Thyroid gland (tissue), 4 donors: ENCODE data around the gene GALNT2. TPM values are rescaled to one million over a fixed set of nuclear protein-coding genes. Genes with fewer than 3 reads are reported as not detected.
A peak's percentile ranks its signal among the peaks of the same experiment; 100 is the strongest.

Experiments used
- DNase-seq, 2 donors: peaks; one replicate each; pipeline ENCODE4 v3.0.0-alpha.2; 2019
- H3K27ac ChIP-seq, 3 donors: fragments of 200-600 bp; sonication (generic); 1 replicate in 2 of 3; 2 replicates in 1 of 3; pipeline ENCODE4 v1.5.1; 2016 to 2019; ENCODE audit warnings: mild to moderate bottlenecking in 1 of 3, moderate library complexity in 1 of 3
- H3K27me3 ChIP-seq: fragments of 200-600 bp; sonication (generic); one replicate; pipeline ENCODE4 v1.5.1; 2019
- H3K36me3 ChIP-seq, 2 donors: fragments of 200-600 bp; sonication (generic); one replicate each; pipeline ENCODE4 v1.5.1; 2016 to 2019
- H3K4me1 ChIP-seq, 2 donors: fragments of 200-600 bp; sonication (generic); one replicate each; pipeline ENCODE4 v1.5.1; 2017 to 2019
- H3K4me3 ChIP-seq, 3 donors: fragments of 200-600 bp; sonication (generic); replicated peaks in 1 of 3; 1 replicate in 2 of 3; 2 replicates in 1 of 3; pipeline ENCODE4 v1.5.1; 2016; ENCODE audit warnings: mild to moderate bottlenecking in 1 of 3
- H3K9me3 ChIP-seq: fragments of 200-600 bp; sonication (generic); one replicate; pipeline ENCODE4 v1.5.1; 2017
- POLR2A ChIP-seq, 2 donors: fragments of 450-650 bp; IDR thresholded peaks; one replicate each; pipeline ENCODE4 v1.6.1; 2017; ENCODE audit warnings: antibody characterized with exemption in 2 of 2, mild to moderate bottlenecking in 2 of 2, moderate library complexity in 1 of 2
- WGBS, 2 donors: methylation state at CpG; one replicate each; pipeline ENCODE4 v1.1.5; 2017; 5-methylcytosine and 5-hydroxymethylcytosine counted together
- intact Hi-C: fragments of 100-400 bp; cut with DNase I; formaldehyde crosslinking; loops from one replicate; pipeline ENCODE4 v1.15.1; 2023
- total RNA-seq, 4 donors: library from RNA; depleted of rRNA; stranded (reverse); fragments of >200 nt; gene quantifications; one replicate each; pipeline ENCODE4 v1.2.3, GENCODE V29; 2016
- TF ChIP-seq, protein P1 (sequence below), 6 experiments: fragments of 200-600 bp in 3 of 6; fragments of 450-650 bp in 3 of 6; sonication (generic) in 3 of 6; IDR thresholded peaks; one replicate each; pipeline ENCODE4 v1.5.1; 2016 to 2019; ENCODE audit warnings: antibody characterized with exemption in 6 of 6, mild to moderate bottlenecking in 2 of 6, inconsistent platforms in 1 of 6, moderate library complexity in 1 of 6

GALNT2 gene
- total RNA-seq, 4 donors from 2014 or later, result 26.2 to 48.9 (median 42.3) TPM

DNA sequence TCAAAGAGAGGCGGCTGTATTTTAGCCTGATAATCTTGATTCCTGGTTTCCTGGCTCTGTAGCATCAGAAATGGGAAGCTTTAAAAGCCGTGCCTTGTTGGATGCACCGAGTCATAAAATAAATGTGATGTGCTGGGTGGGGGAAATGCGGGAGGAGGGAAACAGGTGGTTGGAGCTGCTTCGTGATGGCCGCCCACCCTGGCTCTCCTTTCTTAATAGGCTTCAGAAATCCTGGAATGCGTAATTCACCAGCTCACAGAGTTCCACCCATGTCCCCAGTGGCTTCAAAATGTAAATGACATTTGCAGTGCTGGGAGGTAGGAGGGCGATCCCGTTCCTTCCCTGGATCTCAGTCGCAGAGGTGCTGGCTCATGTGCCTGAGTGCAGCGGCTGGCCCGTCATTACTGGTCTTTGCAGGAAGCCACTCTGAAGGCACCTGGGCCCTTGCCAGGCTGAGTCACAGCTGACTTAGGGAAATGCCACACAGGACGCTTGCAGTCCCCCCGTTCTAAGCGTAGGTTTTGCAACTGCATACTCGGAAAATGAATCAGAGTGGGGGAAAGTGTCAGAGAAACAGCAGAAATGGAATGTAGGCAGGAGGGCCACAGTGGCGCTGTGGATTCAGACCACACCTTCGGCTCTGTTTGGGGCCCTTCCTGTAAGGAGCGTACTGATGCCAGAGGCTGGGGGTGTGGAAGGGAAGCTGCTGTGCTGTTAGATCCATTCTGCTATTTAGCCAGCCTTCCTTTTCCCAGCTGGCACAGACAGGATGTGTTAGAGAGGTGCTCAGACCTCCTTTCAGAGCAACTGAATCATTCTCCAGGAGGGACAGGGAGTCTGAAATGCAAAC is 37.6 kb downstream of the GALNT2 start:
- 16 to 19% methylated on average over 17 to 18 of the region's 19 CpGs for WGBS, 2 donors
- TF ChIP-seq POLR2A (IDR thresholded peaks at IDR 0.05), result peak in 1 of 2 donors; percentile 43
- TF ChIP-seq, protein P1, sequence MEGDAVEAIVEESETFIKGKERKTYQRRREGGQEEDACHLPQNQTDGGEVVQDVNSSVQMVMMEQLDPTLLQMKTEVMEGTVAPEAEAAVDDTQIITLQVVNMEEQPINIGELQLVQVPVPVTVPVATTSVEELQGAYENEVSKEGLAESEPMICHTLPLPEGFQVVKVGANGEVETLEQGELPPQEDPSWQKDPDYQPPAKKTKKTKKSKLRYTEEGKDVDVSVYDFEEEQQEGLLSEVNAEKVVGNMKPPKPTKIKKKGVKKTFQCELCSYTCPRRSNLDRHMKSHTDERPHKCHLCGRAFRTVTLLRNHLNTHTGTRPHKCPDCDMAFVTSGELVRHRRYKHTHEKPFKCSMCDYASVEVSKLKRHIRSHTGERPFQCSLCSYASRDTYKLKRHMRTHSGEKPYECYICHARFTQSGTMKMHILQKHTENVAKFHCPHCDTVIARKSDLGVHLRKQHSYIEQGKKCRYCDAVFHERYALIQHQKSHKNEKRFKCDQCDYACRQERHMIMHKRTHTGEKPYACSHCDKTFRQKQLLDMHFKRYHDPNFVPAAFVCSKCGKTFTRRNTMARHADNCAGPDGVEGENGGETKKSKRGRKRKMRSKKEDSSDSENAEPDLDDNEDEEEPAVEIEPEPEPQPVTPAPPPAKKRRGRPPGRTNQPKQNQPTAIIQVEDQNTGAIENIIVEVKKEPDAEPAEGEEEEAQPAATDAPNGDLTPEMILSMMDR (IDR thresholded peaks at IDR 0.05), result peak in 2 of 6 experiments; percentile 6 to 27
- peak; percentile 100 for DNase-seq
- H3K27ac ChIP-seq, result peak overlapping the region; percentile 68 to 94 (median 85)
- intact Hi-C loops, result no loop called here
- H3K27me3 ChIP-seq, result no peaks in the 10 kb centered on the region
- H3K36me3 ChIP-seq, result no peaks in the 10 kb centered on the region
- H3K4me1 ChIP-seq, result peaks cover 39 to 52% of the 10 kb centered on the region in 2 donors
- no peak overlapping the region for H3K4me3 ChIP-seq
- H3K9me3 ChIP-seq, result no peaks in the 10 kb centered on the region

DNA sequence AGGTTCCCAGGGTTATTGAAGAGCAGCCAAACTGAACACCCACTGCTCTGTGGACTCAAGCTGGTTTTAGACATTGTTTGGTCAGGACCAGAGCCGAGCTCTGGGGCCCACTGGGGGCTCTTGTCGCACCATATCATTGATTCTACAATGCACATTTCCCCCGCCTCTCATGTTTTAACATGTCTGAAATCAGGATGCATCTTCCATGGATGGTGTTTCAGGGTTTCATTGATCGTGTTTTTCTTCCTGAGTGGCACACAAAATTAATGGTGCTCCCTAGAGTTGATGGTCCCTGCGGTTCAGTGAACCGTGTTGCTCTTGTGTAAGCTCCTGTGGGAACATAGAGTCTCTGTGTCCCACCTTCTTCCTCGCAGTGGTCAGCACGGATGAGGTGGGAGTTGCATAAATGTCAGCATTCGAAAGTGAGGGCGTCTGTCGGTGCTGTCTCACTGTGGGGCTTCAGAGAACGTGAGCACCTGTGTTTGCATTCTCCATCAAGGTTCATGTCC is 38.3 kb downstream of the GALNT2 start:
- Histone ChIP-seq H3K27me3 (no peaks in the 10 kb centered on the region), H3K36me3 (no peaks in the 10 kb centered on the region), H3K9me3 (no peaks in the 10 kb centered on the region), H3K4me3 (no peak overlapping the region), H3K27ac (peak overlapping the region; percentile 68 to 94 (median 85)), H3K4me1 (peaks cover 39 to 52% of the 10 kb centered on the region in 2 donors)
- peak; percentile 56 to 59 for DNase-seq
- WGBS, 2 donors, result 43 to 51% methylated on average over 12 of the region's 12 CpGs
- TF ChIP-seq, protein P1 (IDR thresholded peaks at IDR 0.05), result no peak
- TF ChIP-seq POLR2A (IDR thresholded peaks at IDR 0.05), result no peak
- intact Hi-C loops, result no loop called here

DNA sequence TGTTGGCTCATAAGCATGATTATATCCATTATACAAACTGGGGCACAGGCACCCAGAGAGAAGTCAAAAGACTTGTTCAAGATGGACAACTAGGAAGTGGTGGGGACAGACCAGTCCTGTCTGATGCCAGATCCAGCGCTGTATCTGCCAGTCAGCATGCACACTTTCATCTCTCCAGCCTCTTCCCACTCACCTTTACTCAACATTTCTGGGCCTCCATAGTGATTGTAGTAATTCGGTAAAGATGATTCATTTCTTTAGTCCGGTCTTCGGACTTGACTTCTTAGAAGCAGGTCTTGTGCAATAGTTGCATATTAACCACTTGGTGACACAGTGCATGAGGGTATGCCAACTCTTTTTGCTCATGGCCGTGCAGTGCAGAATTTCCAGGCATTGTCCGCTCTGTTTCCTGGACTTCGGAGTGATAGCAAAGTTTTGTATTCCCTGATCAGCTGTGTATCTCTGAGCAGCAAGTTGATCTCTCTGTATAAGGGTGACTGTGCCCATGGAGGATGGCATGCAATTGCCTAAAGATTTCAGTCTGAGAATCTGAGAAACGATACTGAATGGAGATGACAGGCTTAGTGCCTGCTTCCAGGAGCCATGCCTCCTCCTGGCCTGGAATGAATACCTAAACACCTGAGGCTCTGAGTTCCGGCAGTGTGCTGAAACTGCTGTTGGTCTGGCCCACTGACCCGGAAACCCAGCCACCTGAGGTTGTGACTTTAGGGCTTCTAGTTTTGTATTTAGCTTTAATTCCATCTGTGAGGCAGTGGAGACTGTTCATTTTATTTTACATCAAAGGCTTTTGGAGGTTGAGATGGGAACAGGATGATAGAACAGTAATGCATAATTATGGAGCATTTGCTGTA is 39.0 kb downstream of the GALNT2 start:
- Histone ChIP-seq H3K9me3 (no peaks in the 10 kb centered on the region), H3K27ac (peak overlapping the region; percentile 68 to 94 (median 85)), H3K4me1 (peaks cover 39 to 52% of the 10 kb centered on the region in 2 donors), H3K4me3 (no peak overlapping the region), H3K36me3 (no peaks in the 10 kb centered on the region), H3K27me3 (no peaks in the 10 kb centered on the region)
- TF ChIP-seq, protein P1 (IDR thresholded peaks at IDR 0.05), result no peak
- TF ChIP-seq POLR2A (IDR thresholded peaks at IDR 0.05), result no peak
- intact Hi-C loops, result no loop called here
- WGBS, 2 donors, result 51 to 62% methylated on average over 9 to 10 of the region's 10 CpGs
- DNase-seq, result peak in 1 of 2 donors; percentile 38

DNA sequence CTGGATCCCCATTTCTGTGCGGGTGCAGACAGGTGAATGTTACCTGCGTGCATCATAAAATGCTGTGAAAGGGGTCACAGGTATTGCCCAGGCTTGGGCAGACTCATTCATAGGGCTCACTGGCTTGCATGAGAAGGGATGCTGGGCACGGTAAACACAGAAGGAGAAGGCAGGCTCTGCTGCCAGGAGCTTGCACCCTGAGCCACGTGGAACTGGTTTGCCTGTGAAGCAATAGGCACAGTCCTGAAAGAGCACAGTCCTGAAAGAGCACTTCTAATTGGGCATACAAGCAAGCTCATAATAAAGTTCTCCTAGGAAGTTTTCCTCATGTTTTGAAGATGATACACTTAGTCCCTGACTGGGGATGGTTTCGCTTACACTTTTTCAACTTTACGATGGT is 40.9 kb downstream of the GALNT2 start:
- peaks cover 39 to 56% of the 10 kb centered on the region in 2 donors for H3K4me1 ChIP-seq
- H3K27me3 ChIP-seq, result no peaks in the 10 kb centered on the region

More for the DNA sequence above, 40.9 kb downstream of the GALNT2 start:
- DNase-seq, result no peak
- 82 to 88% methylated on average over 6 of the region's 6 CpGs for whole genome bisulfite sequencing, 2 donors
- Histone ChIP-seq H3K4me3 (no peak overlapping the region), H3K9me3 (no peaks in the 10 kb centered on the region), H3K27ac (no peak overlapping the region), H3K36me3 (no peaks in the 10 kb centered on the region)
- intact Hi-C loops, result no loop called here
- no peak for TF ChIP-seq POLR2A (IDR thresholded peaks at IDR 0.05)
- TF ChIP-seq, protein P1 (IDR thresholded peaks at IDR 0.05), result no peak
